Smooth muscle cell (in vitro differentiated cells): ENCODE results near the gene NRSN1. TPM values are rescaled to one million over a fixed set of nuclear protein-coding genes. Genes with fewer than 3 reads are reported as not detected.

Source experiments
- DNase-seq: peaks from one replicate; lab custom pipeline; 2025; ENCODE audit not compliant: unreplicated experiment; lab: John Stamatoyannopoulos, UW
- H2AFZ ChIP-seq: fragments of 200-600 bp; sonication (generic); 2 replicates; pipeline ENCODE4 v1.6.0; 2016; ENCODE audit warnings: antibody characterized with exemption, low read depth, mild to moderate bottlenecking
- H3F3A ChIP-seq: fragments of 200-600 bp; sonication (generic); 2 replicates; pipeline ENCODE4 v1.6.0; 2017; ENCODE audit warnings: antibody characterized with exemption, low read depth
- H3K27ac ChIP-seq: fragments of 200-600 bp; sonication (generic); 2 replicates; pipeline ENCODE4 v1.5.1; 2016; ENCODE audit warnings: low read depth, mild to moderate bottlenecking
- H3K27me3 ChIP-seq: fragments of 200-600 bp; sonication (generic); 2 replicates; pipeline ENCODE4 v1.6.1; 2016; ENCODE audit warnings: low read depth, mild to moderate bottlenecking
- H3K36me3 ChIP-seq: fragments of 200-600 bp; sonication (generic); 2 replicates; pipeline ENCODE4 v1.5.1; 2016; ENCODE audit warnings: low read depth
- H3K4me1 ChIP-seq: fragments of 200-600 bp; sonication (generic); 2 replicates; pipeline ENCODE4 v1.5.1; 2016; ENCODE audit warnings: low read depth
- H3K4me2 ChIP-seq: fragments of 200-600 bp; sonication (generic); 2 replicates; pipeline ENCODE4 v1.6.0; 2016; ENCODE audit warnings: mild to moderate bottlenecking
- H3K4me3 ChIP-seq: fragments of 200-600 bp; sonication (generic); 2 replicates; pipeline ENCODE4 v1.5.1; 2016; ENCODE audit warnings: mild to moderate bottlenecking
- H3K79me2 ChIP-seq: fragments of 200-600 bp; sonication (generic); 2 replicates; pipeline ENCODE4 v1.6.0; 2016; ENCODE audit warnings: low read depth, mild to moderate bottlenecking
- H3K9ac ChIP-seq: fragments of 200-600 bp; sonication (generic); 2 replicates; pipeline ENCODE4 v1.6.0; 2016; ENCODE audit warnings: low read depth
- H3K9me3 ChIP-seq: fragments of 200-600 bp; sonication (generic); replicated peaks from 2 replicates; pipeline ENCODE4 v1.5.1; 2016; ENCODE audit warnings: low read depth
- H4K20me1 ChIP-seq: fragments of 200-600 bp; sonication (generic); 2 replicates; pipeline ENCODE4 v1.6.0; 2016; ENCODE audit warnings: low read depth
- WGBS: methylation state at CpG from one replicate; pipeline ENCODE4 v1.1.7; 2016; ENCODE audit warnings: low lambda C conversion rate; 5-methylcytosine and 5-hydroxymethylcytosine counted together
- polyA plus RNA-seq: library from polyadenylated mRNA; unstranded; fragments of >200 nt; fragmentation: Nextera tagmentation; extraction: Ambion mirVana; gene quantifications from 2 replicates; pipeline ENCODE4 v1.2.1, GENCODE V29; 2016
- total RNA-seq: library from RNA; depleted of rRNA; stranded (reverse); fragments of >200 nt; gene quantifications from 2 replicates; pipeline ENCODE4 v1.2.3, GENCODE V29; 2014
- TF ChIP-seq, protein P1 (sequence below): fragments of 200-600 bp; sonication (generic); IDR thresholded peaks from 2 replicates; pipeline ENCODE4 v1.5.1; 2017; ENCODE audit warnings: borderline replicate concordance, mild to moderate bottlenecking, antibody characterized with exemption; ENCODE audit not compliant: insufficient read depth, poor library complexity, severe bottlenecking

The NRSN1 gene
- total and polyA plus RNA-seq, 2 experiments from 2014 or later: not detected

DNA sequence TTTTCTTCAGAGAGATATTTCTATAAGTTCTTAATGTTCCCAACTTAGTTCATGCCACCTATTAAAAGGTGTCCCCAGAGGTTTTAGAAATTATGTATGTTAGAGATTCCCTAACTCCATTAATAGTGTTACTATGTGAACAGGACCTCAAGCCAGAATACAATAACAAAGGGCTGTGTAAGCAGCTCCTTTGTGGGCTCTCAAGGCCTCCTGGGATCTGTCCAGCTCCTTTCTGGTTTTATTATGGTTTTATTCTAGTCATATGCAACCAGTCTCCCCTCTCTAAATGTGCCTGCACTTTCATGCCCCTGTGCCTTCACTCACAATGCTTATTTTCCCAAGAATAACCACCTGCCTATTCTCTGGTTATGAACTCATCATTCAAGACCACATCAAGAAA is 22.7 kb downstream of the NRSN1 start:
- TF ChIP-seq, protein P1, sequence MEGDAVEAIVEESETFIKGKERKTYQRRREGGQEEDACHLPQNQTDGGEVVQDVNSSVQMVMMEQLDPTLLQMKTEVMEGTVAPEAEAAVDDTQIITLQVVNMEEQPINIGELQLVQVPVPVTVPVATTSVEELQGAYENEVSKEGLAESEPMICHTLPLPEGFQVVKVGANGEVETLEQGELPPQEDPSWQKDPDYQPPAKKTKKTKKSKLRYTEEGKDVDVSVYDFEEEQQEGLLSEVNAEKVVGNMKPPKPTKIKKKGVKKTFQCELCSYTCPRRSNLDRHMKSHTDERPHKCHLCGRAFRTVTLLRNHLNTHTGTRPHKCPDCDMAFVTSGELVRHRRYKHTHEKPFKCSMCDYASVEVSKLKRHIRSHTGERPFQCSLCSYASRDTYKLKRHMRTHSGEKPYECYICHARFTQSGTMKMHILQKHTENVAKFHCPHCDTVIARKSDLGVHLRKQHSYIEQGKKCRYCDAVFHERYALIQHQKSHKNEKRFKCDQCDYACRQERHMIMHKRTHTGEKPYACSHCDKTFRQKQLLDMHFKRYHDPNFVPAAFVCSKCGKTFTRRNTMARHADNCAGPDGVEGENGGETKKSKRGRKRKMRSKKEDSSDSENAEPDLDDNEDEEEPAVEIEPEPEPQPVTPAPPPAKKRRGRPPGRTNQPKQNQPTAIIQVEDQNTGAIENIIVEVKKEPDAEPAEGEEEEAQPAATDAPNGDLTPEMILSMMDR: no peak
- no peaks in the 10 kb centered on the region for H3F3A ChIP-seq
- H3K4me1 ChIP-seq: no peaks in the 10 kb centered on the region
- no peaks in the 10 kb centered on the region for H3K79me2 ChIP-seq
- H3K9me3 ChIP-seq: no peaks in the 10 kb centered on the region
- H2AFZ ChIP-seq: no peak overlapping the region
- no peak overlapping the region for H3K9ac ChIP-seq
- H3K36me3 ChIP-seq: no peaks in the 10 kb centered on the region
- H3K27ac ChIP-seq: no peak overlapping the region
- no peak for DNase-seq
- no peaks in the 10 kb centered on the region for H4K20me1 ChIP-seq
- no peaks in the 10 kb centered on the region for H3K27me3 ChIP-seq
- no peak overlapping the region for H3K4me3 ChIP-seq
- no peak overlapping the region for H3K4me2 ChIP-seq

DNA sequence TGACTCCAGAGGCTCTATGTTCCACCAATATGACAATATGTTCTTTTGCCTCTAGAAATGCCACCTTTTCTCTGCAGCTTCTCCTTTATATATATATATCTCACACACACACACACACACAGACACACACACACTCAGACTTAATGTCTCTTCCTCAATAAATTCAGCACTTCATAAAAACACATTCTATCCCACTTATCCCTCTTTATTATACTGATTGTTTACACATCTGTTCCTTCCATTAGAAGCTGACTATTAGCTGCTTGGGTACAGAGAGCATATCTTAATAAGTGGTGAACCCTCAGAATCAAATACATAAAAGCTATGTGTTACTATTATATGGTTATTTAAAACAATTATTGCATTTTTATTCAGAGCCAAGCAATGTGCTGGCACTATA is 23.3 kb downstream of the NRSN1 start:
- H3K4me3 ChIP-seq: no peak overlapping the region
- no peak overlapping the region for H3K4me2 ChIP-seq

DNA sequence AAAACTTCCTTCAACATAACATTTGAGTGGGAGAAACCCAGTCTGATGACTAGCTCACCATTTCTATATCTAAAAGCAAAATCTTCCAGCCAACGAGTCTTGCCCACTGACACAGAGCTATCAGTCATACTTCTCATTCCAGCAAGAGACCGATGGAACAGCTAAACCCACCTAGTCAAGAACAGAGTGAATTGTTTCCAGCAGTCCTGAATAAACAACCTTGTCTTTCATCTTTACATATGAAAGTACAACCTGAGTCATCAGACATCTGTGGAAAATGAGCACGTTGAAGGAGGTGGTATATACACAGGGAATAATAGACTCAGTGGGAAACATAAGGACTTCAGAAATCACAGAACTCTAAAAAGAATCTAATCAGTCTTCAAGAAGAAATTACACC is 23.8 kb downstream of the NRSN1 start:
- no peaks in the 10 kb centered on the region for H3K36me3 ChIP-seq
- H3K27ac ChIP-seq: no peak overlapping the region
- no peaks in the 10 kb centered on the region for H4K20me1 ChIP-seq
- no peaks in the 10 kb centered on the region for H3K27me3 ChIP-seq
- H3K4me1 ChIP-seq: no peaks in the 10 kb centered on the region
- H3K4me3 ChIP-seq: no peak overlapping the region
- 55% methylated on average over 3 of the region's 3 CpGs for WGBS
- TF ChIP-seq, protein P1: no peak
- H2AFZ ChIP-seq: no peak overlapping the region
- DNase-seq: no peak
- no peak overlapping the region for H3K4me2 ChIP-seq
- H3K9me3 ChIP-seq: no peaks in the 10 kb centered on the region
- H3F3A ChIP-seq: no peaks in the 10 kb centered on the region
- no peaks in the 10 kb centered on the region for H3K79me2 ChIP-seq
- no peak overlapping the region for H3K9ac ChIP-seq

More for the DNA sequence above, 23.3 kb downstream of the NRSN1 start:
- Histone ChIP-seq H4K20me1 (no peaks in the 10 kb centered on the region), H2AFZ (no peak overlapping the region), H3K79me2 (no peaks in the 10 kb centered on the region), H3K36me3 (no peaks in the 10 kb centered on the region), H3K9me3 (no peaks in the 10 kb centered on the region), H3F3A (no peaks in the 10 kb centered on the region), H3K27me3 (no peaks in the 10 kb centered on the region), H3K27ac (no peak overlapping the region), H3K4me1 (no peaks in the 10 kb centered on the region), H3K9ac (no peak overlapping the region)
- TF ChIP-seq, protein P1: no peak
- DNase-seq: no peak

DNA sequence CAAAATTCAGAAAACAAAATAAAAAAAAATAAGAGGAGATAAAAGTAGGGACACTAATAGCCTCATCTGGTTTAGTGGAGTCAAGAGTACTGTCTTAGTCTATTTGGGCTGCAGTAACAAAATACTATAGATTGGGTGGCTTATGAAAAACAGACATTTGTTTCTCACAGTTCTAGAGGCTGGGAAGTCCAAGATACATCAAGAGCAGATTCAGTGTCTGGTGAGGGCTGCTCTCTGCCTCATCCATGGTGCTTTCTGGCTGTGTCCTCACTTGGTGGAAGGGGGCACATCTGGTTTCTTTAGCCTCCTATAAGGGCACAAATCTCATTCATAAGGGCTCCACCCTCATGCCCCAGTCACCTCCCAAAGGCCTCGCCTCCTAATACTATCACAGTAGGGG is 26.0 kb downstream of the NRSN1 start:
- Histone ChIP-seq H3K4me1 (no peaks in the 10 kb centered on the region), H3K79me2 (no peaks in the 10 kb centered on the region), H3K9me3 (no peaks in the 10 kb centered on the region), H3K9ac (no peak overlapping the region), H3F3A (no peaks in the 10 kb centered on the region), H3K4me3 (no peak overlapping the region), H4K20me1 (no peaks in the 10 kb centered on the region), H2AFZ (no peak overlapping the region), H3K36me3 (no peaks in the 10 kb centered on the region), H3K27me3 (peaks cover 3% of the 10 kb centered on the region), H3K4me2 (no peak overlapping the region), H3K27ac (no peak overlapping the region)
- WGBS: 86% methylated on average over 1 of the region's 1 CpG
- TF ChIP-seq, protein P1: no peak
- DNase-seq: no peak
